Tongue (tissue), 2 donors: ENCODE measurements around the gene SHISA3. TPM values are rescaled to one million over a fixed set of nuclear protein-coding genes. Genes with fewer than 3 reads are reported as not detected.
A peak's percentile ranks its signal among the peaks of the same experiment; 100 is the strongest.
"Not testable (repeated sequence)": the region's sequence is repeated elsewhere in the genome, so short reads cannot be mapped to it uniquely, and the experiment has no call there.

Experiments
- DNase-seq: peaks from one replicate; pipeline ENCODE4 v3.0.0-alpha.2; 2015
- total RNA-seq: library from RNA; depleted of rRNA; stranded (reverse); fragments of >200 nt; gene quantifications from one replicate; pipeline ENCODE4 v1.2.3, GENCODE V29; 2014

Gene SHISA3
- 0.62 TPM for total RNA-seq

GRCh38 chr4:42396752-42397634 lies at the start of gene SHISA3:
SHISA3 (plus strand) TSS chr4:42397488; CDS start chr4:42398057, 569 bp downstream.
- peak; percentile 32 for DNase-seq

- DNase-seq: no peak
Observed at GRCh38 chr4:42348247-42348646, 49.0 kb upstream of the SHISA3 start.

- no peak for DNase-seq
Observed at GRCh38 chr4:42348692-42349091, 48.6 kb upstream of the SHISA3 start.

GRCh38 chr4:42350611-42351182 lies 46.6 kb upstream of the SHISA3 start:
- DNase-seq: no peak

- no peak for DNase-seq
Observed at GRCh38 chr4:42352049-42352448, 45.2 kb upstream of the SHISA3 start.

- no peak for DNase-seq
Observed at GRCh38 chr4:42357325-42357724, 40.0 kb upstream of the SHISA3 start.

GRCh38 chr4:42359711-42360110 lies 37.6 kb upstream of the SHISA3 start:
- DNase-seq: no peak

GRCh38 chr4:42360256-42360669 lies 37.0 kb upstream of the SHISA3 start:
- DNase-seq: no peak

GRCh38 chr4:42361456-42361855 lies 35.8 kb upstream of the SHISA3 start:
- no peak for DNase-seq

GRCh38 chr4:42362591-42362990 lies 34.7 kb upstream of the SHISA3 start:
- no peak for DNase-seq

GRCh38 chr4:42363614-42364013 lies 33.7 kb upstream of the SHISA3 start:
- no peak for DNase-seq

GRCh38 chr4:42364266-42365053 lies 32.8 kb upstream of the SHISA3 start:
- DNase-seq: no peak

- no peak for DNase-seq
Observed at GRCh38 chr4:42366959-42367358, 30.3 kb upstream of the SHISA3 start.

- DNase-seq: no peak
Observed at GRCh38 chr4:42369489-42369888, 27.8 kb upstream of the SHISA3 start.

GRCh38 chr4:42371305-42372252 lies 25.7 kb upstream of the SHISA3 start:
- peak; percentile 69 for DNase-seq

GRCh38 chr4:42372303-42372702 lies 25.0 kb upstream of the SHISA3 start:
- DNase-seq: not testable (repeated sequence)

- DNase-seq: no peak
Observed at GRCh38 chr4:42377497-42377896, 19.8 kb upstream of the SHISA3 start.

GRCh38 chr4:42381666-42382065 lies 15.6 kb upstream of the SHISA3 start:
- DNase-seq: no peak

- DNase-seq: no peak
Observed at GRCh38 chr4:42385516-42385915, 11.8 kb upstream of the SHISA3 start.

GRCh38 chr4:42390622-42391354 lies 6.5 kb upstream of the SHISA3 start:
- DNase-seq: no peak

GRCh38 chr4:42391355-42391664 lies 6.0 kb upstream of the SHISA3 start:
- no peak for DNase-seq
